Measurements from ENCODE around the gene CAPN11. TPM values are rescaled to one million over a fixed set of nuclear protein-coding genes. Genes with fewer than 3 reads are reported as not detected.

The CAPN11 gene
- total and polyA plus RNA-seq, 9 of the 15 experiments (the other 6 are each of a cell fraction or from before 2014, with no cell fraction given), result 0.03 to 0.61 (median 0.17) TPM; not detected in 1

DNA sequence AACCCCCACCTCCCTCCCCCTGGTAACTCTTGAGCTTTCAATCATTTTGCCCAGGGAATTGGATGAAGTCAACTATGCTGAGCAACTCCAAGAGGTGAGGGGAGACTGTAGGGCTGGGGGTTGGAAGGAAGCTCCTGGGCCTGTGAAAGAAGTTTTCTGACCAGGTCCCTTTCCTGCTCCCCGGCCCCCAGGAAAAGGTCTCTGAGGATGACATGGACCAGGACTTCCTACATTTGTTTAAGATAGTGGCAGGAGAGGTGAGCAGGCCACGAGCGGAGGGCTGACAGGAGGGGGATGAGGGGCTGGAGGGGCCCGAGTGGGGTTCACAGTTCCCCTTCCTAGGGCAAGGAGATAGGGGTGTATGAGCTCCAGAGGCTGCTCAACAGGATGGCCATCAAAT is 21.8 kb downstream of the CAPN11 start:
- ChIA-PET POLR2A (interaction anchor here (0.5 to 3.0 kb wide), 9 partner anchors 10 to 631 kb away, joined by 3 to 17 read pairs (median 3); partner anchors contain the start of gene HSP90AB1), CTCF (ENCODE audit: low intra/inter-chr PET ratio) (no interaction called here)
- no TSS peak for BruUV-seq (replicated peaks)
- no peak overlapping the region for H2AFZ ChIP-seq (ENCODE audit: low read depth, low read length)
- H3K4me1 ChIP-seq (replicated peaks in 1 of 2; ENCODE audit: control insufficient read depth in 2 of 2, insufficient read depth in 2 of 2, low read length in 2 of 2), result peaks cover 0 to 13% of the 10 kb centered on the region in 2 experiments; a peak in 2 of 5 replicates
- peaks cover 2 to 21% of the 10 kb centered on the region in 2 experiments; a peak in 2 of 5 replicates for H3K27me3 ChIP-seq (ENCODE audit: control insufficient read depth in 2 of 2, insufficient read depth in 2 of 2, low read length in 2 of 2)
- H3K4me3 ChIP-seq, result no peak overlapping the region
- intact Hi-C loops (cut with micrococcal nuclease) (no loop called here), in situ Hi-C loops (cut with MboI) (no loop called here)
- no peak for TF ChIP-seq MYBL2 (IDR thresholded peaks at IDR 0.05; ENCODE audit: low read depth)
- TF ChIP-seq MYBL2 (CRISPR knock-in tag; IDR thresholded peaks at IDR 0.05; ENCODE audit: borderline replicate concordance), result no peak
- H3K79me2 ChIP-seq (ENCODE audit: control insufficient read depth, insufficient read depth, low read length), result no peaks in the 10 kb centered on the region
- no peaks in the 10 kb centered on the region for H4K20me1 ChIP-seq (replicated peaks; ENCODE audit: control insufficient read depth, insufficient read depth, low read length)
- H3K27ac ChIP-seq (ENCODE audit: extremely low read depth, low read depth, low read length), result no peak overlapping the region
- 22% methylated on average over 4 of the region's 4 CpGs for WGBS (ENCODE audit: insufficient coverage, low coverage, missing lambda C conversion rate)
- H3K9me3 ChIP-seq (replicated peaks; ENCODE audit: control insufficient read depth, insufficient read depth, low read depth, low read length), result no peaks in the 10 kb centered on the region
- H3K36me3 ChIP-seq (ENCODE audit: control insufficient read depth, insufficient read depth, low read length), result no peaks in the 10 kb centered on the region
- peak; percentile 24 for ATAC-seq
- FAIRE-seq, result no peak
- no peak overlapping the region for H3K4me2 ChIP-seq (ENCODE audit: insufficient read depth, low read length)
- H3K9ac ChIP-seq (ENCODE audit: insufficient read depth in 1 of 2, low read depth in 2 of 2, low read length in 2 of 2), result no peak overlapping the region
- no peak for DNase-seq (ENCODE audit: extremely low read depth in 1 of 4, low spot score in 3 of 4)
- no peaks in the 10 kb centered on the region for H3K9me1 ChIP-seq (ENCODE audit: control insufficient read depth, insufficient read depth, low read length)

DNA sequence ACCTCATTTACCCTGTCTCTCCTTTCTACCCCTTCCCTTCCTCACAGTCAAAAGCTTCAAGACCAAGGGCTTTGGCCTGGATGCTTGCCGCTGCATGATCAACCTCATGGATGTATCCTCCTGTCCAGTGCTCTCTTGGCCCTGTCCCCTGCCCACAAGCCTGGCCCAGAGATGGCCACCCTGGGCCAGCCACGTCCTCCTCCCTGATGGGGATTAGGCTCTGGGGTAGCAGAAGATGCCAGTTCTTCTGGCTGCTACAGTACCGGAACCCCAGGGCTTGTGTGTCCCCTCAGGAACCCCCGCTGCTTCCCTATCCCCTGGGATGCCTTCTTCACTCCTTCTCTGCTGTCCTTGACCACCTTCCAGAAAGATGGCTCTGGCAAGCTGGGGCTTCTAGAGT is 22.3 kb downstream of the CAPN11 start:
- Histone ChIP-seq H3K4me2 (ENCODE audit: insufficient read depth, low read length) (no peak overlapping the region), H3K9me1 (ENCODE audit: control insufficient read depth, insufficient read depth, low read length) (no peaks in the 10 kb centered on the region), H3K27ac (ENCODE audit: extremely low read depth, low read depth, low read length) (no peak overlapping the region), H3K36me3 (ENCODE audit: control insufficient read depth, insufficient read depth, low read length) (no peaks in the 10 kb centered on the region), H3K79me2 (ENCODE audit: control insufficient read depth, insufficient read depth, low read length) (no peaks in the 10 kb centered on the region), H3K9ac (ENCODE audit: insufficient read depth in 1 of 2, low read depth in 2 of 2, low read length in 2 of 2) (peak overlapping the region in 1 of 2 experiments; percentile 72; a peak in 1 of 4 replicates), H3K4me3 (no peak overlapping the region), H3K4me1 (replicated peaks in 1 of 2; ENCODE audit: control insufficient read depth in 2 of 2, insufficient read depth in 2 of 2, low read length in 2 of 2) (peaks cover 3 to 15% of the 10 kb centered on the region in 2 experiments; a peak in 3 of 5 replicates), H2AFZ (ENCODE audit: low read depth, low read length) (no peak overlapping the region), H3K9me3 (replicated peaks; ENCODE audit: control insufficient read depth, insufficient read depth, low read depth, low read length) (no peaks in the 10 kb centered on the region), H4K20me1 (replicated peaks; ENCODE audit: control insufficient read depth, insufficient read depth, low read length) (no peaks in the 10 kb centered on the region), H3K27me3 (ENCODE audit: control insufficient read depth in 2 of 2, insufficient read depth in 2 of 2, low read length in 2 of 2) (peaks cover 2 to 20% of the 10 kb centered on the region in 2 experiments; a peak in 2 of 5 replicates)
- 38% methylated on average over 4 of the region's 4 CpGs for WGBS (ENCODE audit: insufficient coverage, low coverage, missing lambda C conversion rate)
- FAIRE-seq (no peak), DNase-seq (ENCODE audit: extremely low read depth in 1 of 4, low spot score in 3 of 4) (no peak), ATAC-seq (peak; percentile 18)
- intact Hi-C loops (cut with micrococcal nuclease), result no loop called here
- no TSS peak for BruUV-seq (replicated peaks)
- ChIA-PET POLR2A (interaction anchor here (0.5 to 3.0 kb wide), 8 partner anchors 8 to 632 kb away, joined by 3 to 17 read pairs (median 3); partner anchors contain the start of gene HSP90AB1), CTCF (ENCODE audit: low intra/inter-chr PET ratio) (no interaction called here)
- in situ Hi-C loops (cut with MboI), result no loop called here
- TF ChIP-seq, protein P1, sequence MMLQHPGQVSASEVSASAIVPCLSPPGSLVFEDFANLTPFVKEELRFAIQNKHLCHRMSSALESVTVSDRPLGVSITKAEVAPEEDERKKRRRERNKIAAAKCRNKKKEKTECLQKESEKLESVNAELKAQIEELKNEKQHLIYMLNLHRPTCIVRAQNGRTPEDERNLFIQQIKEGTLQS (IDR thresholded peaks at IDR 0.05), result no peak
- TF ChIP-seq, protein P1 (CRISPR knock-in tag; conservative IDR thresholded peaks at IDR 0.05), result no peak
- TF ChIP-seq, protein P2, sequence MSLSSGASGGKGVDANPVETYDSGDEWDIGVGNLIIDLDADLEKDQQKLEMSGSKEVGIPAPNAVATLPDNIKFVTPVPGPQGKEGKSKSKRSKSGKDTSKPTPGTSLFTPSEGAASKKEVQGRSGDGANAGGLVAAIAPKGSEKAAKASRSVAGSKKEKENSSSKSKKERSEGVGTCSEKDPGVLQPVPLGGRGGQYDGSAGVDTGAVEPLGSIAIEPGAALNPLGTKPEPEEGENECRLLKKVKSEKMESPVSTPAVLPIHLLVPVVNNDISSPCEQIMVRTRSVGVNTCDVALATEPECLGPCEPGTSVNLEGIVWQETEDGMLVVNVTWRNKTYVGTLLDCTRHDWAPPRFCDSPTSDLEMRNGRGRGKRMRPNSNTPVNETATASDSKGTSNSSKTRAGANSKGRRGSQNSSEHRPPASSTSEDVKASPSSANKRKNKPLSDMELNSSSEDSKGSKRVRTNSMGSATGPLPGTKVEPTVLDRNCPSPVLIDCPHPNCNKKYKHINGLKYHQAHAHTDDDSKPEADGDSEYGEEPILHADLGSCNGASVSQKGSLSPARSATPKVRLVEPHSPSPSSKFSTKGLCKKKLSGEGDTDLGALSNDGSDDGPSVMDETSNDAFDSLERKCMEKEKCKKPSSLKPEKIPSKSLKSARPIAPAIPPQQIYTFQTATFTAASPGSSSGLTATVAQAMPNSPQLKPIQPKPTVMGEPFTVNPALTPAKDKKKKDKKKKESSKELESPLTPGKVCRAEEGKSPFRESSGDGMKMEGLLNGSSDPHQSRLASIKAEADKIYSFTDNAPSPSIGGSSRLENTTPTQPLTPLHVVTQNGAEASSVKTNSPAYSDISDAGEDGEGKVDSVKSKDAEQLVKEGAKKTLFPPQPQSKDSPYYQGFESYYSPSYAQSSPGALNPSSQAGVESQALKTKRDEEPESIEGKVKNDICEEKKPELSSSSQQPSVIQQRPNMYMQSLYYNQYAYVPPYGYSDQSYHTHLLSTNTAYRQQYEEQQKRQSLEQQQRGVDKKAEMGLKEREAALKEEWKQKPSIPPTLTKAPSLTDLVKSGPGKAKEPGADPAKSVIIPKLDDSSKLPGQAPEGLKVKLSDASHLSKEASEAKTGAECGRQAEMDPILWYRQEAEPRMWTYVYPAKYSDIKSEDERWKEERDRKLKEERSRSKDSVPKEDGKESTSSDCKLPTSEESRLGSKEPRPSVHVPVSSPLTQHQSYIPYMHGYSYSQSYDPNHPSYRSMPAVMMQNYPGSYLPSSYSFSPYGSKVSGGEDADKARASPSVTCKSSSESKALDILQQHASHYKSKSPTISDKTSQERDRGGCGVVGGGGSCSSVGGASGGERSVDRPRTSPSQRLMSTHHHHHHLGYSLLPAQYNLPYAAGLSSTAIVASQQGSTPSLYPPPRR (CRISPR knock-in tag; IDR thresholded peaks at IDR 0.05; ENCODE audit: borderline replicate concordance), result no peak
- TF ChIP-seq ILK (tag; IDR thresholded peaks at IDR 0.05; ENCODE audit: borderline replicate concordance, low read depth), result no peak
- no peak for TF ChIP-seq SP1 (CRISPR knock-in tag; IDR thresholded peaks at IDR 0.05)
- TF ChIP-seq ILF3 (IDR thresholded peaks at IDR 0.05; ENCODE audit: borderline replicate concordance), result no peak
- TF ChIP-seq RFX1 (IDR thresholded peaks at IDR 0.05), result no peak
- no peak for TF ChIP-seq MEF2D (tag; conservative IDR thresholded peaks at IDR 0.05; ENCODE audit: low read depth)

Data from K562 (cell line).